ENCODE data around the gene BTN1A1. TPM values are rescaled to one million over a fixed set of nuclear protein-coding genes. Genes with fewer than 3 reads are reported as not detected.
"Not testable (repeated sequence)": the region's sequence is repeated elsewhere in the genome, so short reads cannot be mapped to it uniquely, and the experiment has no call there.

The BTN1A1 gene
- total RNA-seq, 2 donors from 2014 or later: 0.10 TPM; not detected in 1

GRCh38 chr6:26502165-26502564, 2.1 kb downstream of the BTN1A1 start:
- H3K4me3 Mint-ChIP-seq: peak overlapping the region; percentile 79
- H3K36me3 Mint-ChIP-seq (ENCODE audit: low read depth): peaks cover 5% of the 10 kb centered on the region
- H3K27me3 Mint-ChIP-seq: peaks cover 37% of the 10 kb centered on the region
- no peak for DNase-seq
- peak overlapping the region; percentile 74 for H3K27ac Mint-ChIP-seq
- ATAC-seq: no peak
- peaks cover 17% of the 10 kb centered on the region for H3K4me1 Mint-ChIP-seq
- no peaks in the 10 kb centered on the region for H3K9me3 ChIP-seq (ENCODE audit: control insufficient read depth, low read length, poor library complexity, severe bottlenecking)

GRCh38 chr6:26502626-26503025, 2.5 kb downstream of the BTN1A1 start:
- peaks cover 5% of the 10 kb centered on the region for H3K36me3 Mint-ChIP-seq (ENCODE audit: low read depth)
- peaks cover 37% of the 10 kb centered on the region for H3K27me3 Mint-ChIP-seq
- DNase-seq (no peak), ATAC-seq (no peak)
- no peak overlapping the region for H3K27ac Mint-ChIP-seq
- peaks cover 17% of the 10 kb centered on the region for H3K4me1 Mint-ChIP-seq
- no peaks in the 10 kb centered on the region for H3K9me3 ChIP-seq (ENCODE audit: control insufficient read depth, low read length, poor library complexity, severe bottlenecking)
- H3K4me3 Mint-ChIP-seq: no peak overlapping the region

- Mint-ChIP-seq H3K4me3 (no peak overlapping the region), H3K4me1 (peaks cover 3% of the 10 kb centered on the region), H3K36me3 (ENCODE audit: low read depth) (peaks cover 6% of the 10 kb centered on the region), H3K27ac (no peak overlapping the region), H3K27me3 (peaks cover 25% of the 10 kb centered on the region)
- no peaks in the 10 kb centered on the region for H3K9me3 ChIP-seq (ENCODE audit: control insufficient read depth, low read length, poor library complexity, severe bottlenecking)
- ATAC-seq (no peak), DNase-seq (no peak)
Measured at GRCh38 chr6:26507658-26508057, 7.6 kb downstream of the BTN1A1 start.

GRCh38 chr6:26511033-26511432, 10.9 kb downstream of the BTN1A1 start:
- H3K4me3 Mint-ChIP-seq; H3K36me3 Mint-ChIP-seq (ENCODE audit: low read depth); DNase-seq; H3K9me3 ChIP-seq (ENCODE audit: control insufficient read depth, low read length, poor library complexity, severe bottlenecking); H3K27ac Mint-ChIP-seq; H3K27me3 Mint-ChIP-seq; H3K4me1 Mint-ChIP-seq; ATAC-seq: not testable (repeated sequence)

GRCh38 chr6:26514984-26515383, 14.9 kb downstream of the BTN1A1 start:
- peaks cover 7% of the 10 kb centered on the region for H3K4me1 Mint-ChIP-seq
- no peak for DNase-seq
- ATAC-seq: no peak

GRCh38 chr6:26516481-26517427, 16.7 kb downstream of the BTN1A1 start:
- DNase-seq (no peak), ATAC-seq (no peak)
- Mint-ChIP-seq H3K4me1 (peaks cover 19% of the 10 kb centered on the region), H3K36me3 (ENCODE audit: low read depth) (peaks cover 4% of the 10 kb centered on the region), H3K27ac (no peak overlapping the region), H3K4me3 (no peak overlapping the region), H3K27me3 (no peaks in the 10 kb centered on the region)
- H3K9me3 ChIP-seq (ENCODE audit: control insufficient read depth, low read length, poor library complexity, severe bottlenecking): no peaks in the 10 kb centered on the region

More at GRCh38 chr6:26514984-26515383, 14.9 kb downstream of the BTN1A1 start:
- Mint-ChIP-seq H3K4me3 (no peak overlapping the region), H3K27me3 (no peaks in the 10 kb centered on the region), H3K36me3 (ENCODE audit: low read depth) (peaks cover 3% of the 10 kb centered on the region), H3K27ac (no peak overlapping the region)
- H3K9me3 ChIP-seq (ENCODE audit: control insufficient read depth, low read length, poor library complexity, severe bottlenecking): no peaks in the 10 kb centered on the region

- ATAC-seq: no peak
- H3K4me3 Mint-ChIP-seq: no peak overlapping the region
- no peaks in the 10 kb centered on the region for H3K9me3 ChIP-seq (ENCODE audit: control insufficient read depth, low read length, poor library complexity, severe bottlenecking)
- no peaks in the 10 kb centered on the region for H3K27me3 Mint-ChIP-seq
- DNase-seq: no peak
- H3K36me3 Mint-ChIP-seq (ENCODE audit: low read depth): peaks cover 2% of the 10 kb centered on the region
- peaks cover 35% of the 10 kb centered on the region for H3K4me1 Mint-ChIP-seq
- no peak overlapping the region for H3K27ac Mint-ChIP-seq
Measured at GRCh38 chr6:26519359-26519758, 19.3 kb downstream of the BTN1A1 start.

- peaks cover 2% of the 10 kb centered on the region for H3K36me3 Mint-ChIP-seq (ENCODE audit: low read depth)
- H3K9me3 ChIP-seq (ENCODE audit: control insufficient read depth, low read length, poor library complexity, severe bottlenecking): no peaks in the 10 kb centered on the region
- H3K4me3 Mint-ChIP-seq: peak overlapping the region; percentile 86
- DNase-seq (no peak), ATAC-seq (peak; percentile 28)
- H3K27me3 Mint-ChIP-seq: no peaks in the 10 kb centered on the region
- peak overlapping the region; percentile 98 for H3K27ac Mint-ChIP-seq
- H3K4me1 Mint-ChIP-seq: peaks cover 35% of the 10 kb centered on the region
Measured at GRCh38 chr6:26520237-26520849, 20.2 kb downstream of the BTN1A1 start.

GRCh38 chr6:26520850-26521599, 20.9 kb downstream of the BTN1A1 start:
- peak overlapping the region; percentile 86 for H3K4me3 Mint-ChIP-seq
- H3K4me1 Mint-ChIP-seq: peaks cover 35% of the 10 kb centered on the region
- H3K9me3 ChIP-seq (ENCODE audit: control insufficient read depth, low read length, poor library complexity, severe bottlenecking): no peaks in the 10 kb centered on the region
- H3K27ac Mint-ChIP-seq: peak overlapping the region; percentile 98
- ATAC-seq: peak; percentile 81
- peak; percentile 73 to 85 (median 82) for DNase-seq
- H3K36me3 Mint-ChIP-seq (ENCODE audit: low read depth): peaks cover 2% of the 10 kb centered on the region
- no peaks in the 10 kb centered on the region for H3K27me3 Mint-ChIP-seq

- peak overlapping the region; percentile 86 for H3K4me3 Mint-ChIP-seq
- peaks cover 32% of the 10 kb centered on the region for H3K4me1 Mint-ChIP-seq
- peaks cover 2% of the 10 kb centered on the region for H3K36me3 Mint-ChIP-seq (ENCODE audit: low read depth)
- H3K9me3 ChIP-seq (ENCODE audit: control insufficient read depth, low read length, poor library complexity, severe bottlenecking): no peaks in the 10 kb centered on the region
- peak; percentile 53 to 59 (median 53) for DNase-seq
- no peaks in the 10 kb centered on the region for H3K27me3 Mint-ChIP-seq
- peak overlapping the region; percentile 98 for H3K27ac Mint-ChIP-seq
- ATAC-seq: peak; percentile 66
Measured at GRCh38 chr6:26521600-26522391, 21.7 kb downstream of the BTN1A1 start.

GRCh38 chr6:26522486-26523228, 22.6 kb downstream of the BTN1A1 start:
- ATAC-seq; H3K9me3 ChIP-seq (ENCODE audit: control insufficient read depth, low read length, poor library complexity, severe bottlenecking); H3K36me3 Mint-ChIP-seq (ENCODE audit: low read depth); H3K27me3 Mint-ChIP-seq; DNase-seq: not testable (repeated sequence)
- Mint-ChIP-seq H3K4me3 (peak overlapping the region; percentile 86), H3K27ac (peak overlapping the region; percentile 98), H3K4me1 (peaks cover 28% of the 10 kb centered on the region)

- not testable (repeated sequence) for H3K27me3 Mint-ChIP-seq; H3K36me3 Mint-ChIP-seq (ENCODE audit: low read depth); H3K27ac Mint-ChIP-seq; ATAC-seq; H3K4me3 Mint-ChIP-seq; DNase-seq; H3K9me3 ChIP-seq (ENCODE audit: control insufficient read depth, low read length, poor library complexity, severe bottlenecking)
- H3K4me1 Mint-ChIP-seq: peaks cover 28% of the 10 kb centered on the region
Measured at GRCh38 chr6:26524314-26524713, 24.2 kb downstream of the BTN1A1 start.
